HUES64 (cell line): ENCODE results near the gene ADAMTS15.

ENCODE experiments used
- H3K27ac ChIP-seq: 2 replicates; pipeline ENCODE4 v1.7.0; 2013; ENCODE audit warnings: low read depth, low read length, inconsistent platforms
- H3K27me3 ChIP-seq: 2 replicates; pipeline ENCODE4 v1.6.1; 2013; ENCODE audit warnings: mild to moderate bottlenecking, low read length; ENCODE audit not compliant: insufficient read depth
- H3K36me3 ChIP-seq: 2 replicates; pipeline ENCODE4 v1.6.1; 2013; ENCODE audit warnings: mild to moderate bottlenecking, low read length; ENCODE audit not compliant: insufficient read depth
- H3K4me1 ChIP-seq: 2 replicates; pipeline ENCODE4 v1.6.1; 2013; ENCODE audit warnings: mild to moderate bottlenecking, low read length, moderate library complexity; ENCODE audit not compliant: insufficient read depth
- H3K4me3 ChIP-seq: 2 replicates; pipeline ENCODE4 v1.5.1; 2013; ENCODE audit warnings: mild to moderate bottlenecking, low read length, moderate library complexity
- H3K9ac ChIP-seq: 2 replicates; pipeline ENCODE4 v1.6.1; 2013; ENCODE audit warnings: mild to moderate bottlenecking, low read depth, low read length
- H3K9me3 ChIP-seq: 2 replicates; pipeline ENCODE4 v1.6.1; 2013; ENCODE audit warnings: low read depth, low read length; ENCODE audit not compliant: insufficient read depth
- WGBS: fragments of 150-250, 120-280 bp; methylation state at CpG from one replicate; pipeline ENCODE4 v1.1.7; 2013; ENCODE audit warnings: missing lambda C conversion rate; 5-methylcytosine and 5-hydroxymethylcytosine counted together

Gene ADAMTS15

GRCh38 chr11:130520271-130520671 is 71.8 kb downstream of the ADAMTS15 start:
- Histone ChIP-seq H3K4me1 (peaks cover 33% of the 10 kb centered on the region), H3K9me3 (no peaks in the 10 kb centered on the region), H3K27ac (no peak overlapping the region), H3K27me3 (no peaks in the 10 kb centered on the region), H3K9ac (no peak overlapping the region), H3K4me3 (no peak overlapping the region), H3K36me3 (no peaks in the 10 kb centered on the region)
- 89% methylated on average over 7 of the region's 7 CpGs for WGBS

- Histone ChIP-seq H3K9ac (0 out of 2 replicates have a peak overlapping the region, but pooled peaks have one; percentile 1), H3K27ac (no peak overlapping the region)
- WGBS: 28% methylated on average over 9 of the region's 9 CpGs
Measured at GRCh38 chr11:130522284-130522961, 74.0 kb downstream of the ADAMTS15 start.

GRCh38 chr11:130523166-130523565 is 74.7 kb downstream of the ADAMTS15 start:
- Histone ChIP-seq H3K36me3 (no peaks in the 10 kb centered on the region), H3K4me3 (no peak overlapping the region), H3K27me3 (no peaks in the 10 kb centered on the region), H3K4me1 (peaks cover 22% of the 10 kb centered on the region), H3K27ac (no peak overlapping the region), H3K9me3 (no peaks in the 10 kb centered on the region), H3K9ac (peak overlapping the region; percentile 4; the same call in 1 of the 2 replicates)
- WGBS: 92% methylated on average over 2 of the region's 2 CpGs

More at GRCh38 chr11:130522284-130522961, 74.0 kb downstream of the ADAMTS15 start:
- Histone ChIP-seq H3K9me3 (no peaks in the 10 kb centered on the region), H3K4me3 (no peak overlapping the region), H3K4me1 (peaks cover 22% of the 10 kb centered on the region), H3K27me3 (no peaks in the 10 kb centered on the region), H3K36me3 (no peaks in the 10 kb centered on the region)

- 44% methylated on average over 10 of the region's 10 CpGs for WGBS
- Histone ChIP-seq H3K36me3 (no peaks in the 10 kb centered on the region), H3K4me1 (peaks cover 22% of the 10 kb centered on the region), H3K27ac (no peak overlapping the region), H3K9me3 (no peaks in the 10 kb centered on the region), H3K9ac (peak overlapping the region; percentile 4; the same call in 1 of the 2 replicates), H3K4me3 (no peak overlapping the region), H3K27me3 (no peaks in the 10 kb centered on the region)
Measured at GRCh38 chr11:130523609-130524008, 75.2 kb downstream of the ADAMTS15 start.

- 88% methylated on average over 8 of the region's 8 CpGs for WGBS
Measured at GRCh38 chr11:130524132-130524790, 75.8 kb downstream of the ADAMTS15 start.

GRCh38 chr11:130525307-130525706 is 76.9 kb downstream of the ADAMTS15 start:
- Histone ChIP-seq H3K9me3 (no peaks in the 10 kb centered on the region), H3K9ac (no peak overlapping the region), H3K36me3 (no peaks in the 10 kb centered on the region), H3K4me1 (peaks cover 22% of the 10 kb centered on the region), H3K4me3 (no peak overlapping the region), H3K27me3 (no peaks in the 10 kb centered on the region), H3K27ac (no peak overlapping the region)
- WGBS: 91% methylated on average over 6 of the region's 6 CpGs

More at GRCh38 chr11:130524132-130524790, 75.8 kb downstream of the ADAMTS15 start:
- Histone ChIP-seq H3K4me1 (peaks cover 22% of the 10 kb centered on the region), H3K36me3 (no peaks in the 10 kb centered on the region), H3K27ac (no peak overlapping the region), H3K9ac (no peak overlapping the region), H3K9me3 (no peaks in the 10 kb centered on the region), H3K27me3 (no peaks in the 10 kb centered on the region), H3K4me3 (no peak overlapping the region)
